Mammary epithelial cell (primary cell): ENCODE results near the gene GNAS.

Experiments used
- EZH2 ChIP-seq: IDR thresholded peaks from 2 replicates; pipeline ENCODE4 v1.6.1; 2012; ENCODE audit warnings: low read length, inconsistent platforms, borderline replicate concordance
- TF ChIP-seq, protein P1 (sequence below), 2 donors: IDR thresholded peaks in 1 of 2; conservative IDR thresholded peaks in 1 of 2; 2 replicates each; pipeline ENCODE4 v1.5.1; 2011 to 2012; ENCODE audit warnings: inconsistent platforms in 2 of 2, low read length in 2 of 2, mild to moderate bottlenecking in 2 of 2, control low read depth in 1 of 2, low read depth in 1 of 2; ENCODE audit not compliant: insufficient read depth in 1 of 2; ENCODE audit errors: extremely low read depth in 1 of 2

DNA sequence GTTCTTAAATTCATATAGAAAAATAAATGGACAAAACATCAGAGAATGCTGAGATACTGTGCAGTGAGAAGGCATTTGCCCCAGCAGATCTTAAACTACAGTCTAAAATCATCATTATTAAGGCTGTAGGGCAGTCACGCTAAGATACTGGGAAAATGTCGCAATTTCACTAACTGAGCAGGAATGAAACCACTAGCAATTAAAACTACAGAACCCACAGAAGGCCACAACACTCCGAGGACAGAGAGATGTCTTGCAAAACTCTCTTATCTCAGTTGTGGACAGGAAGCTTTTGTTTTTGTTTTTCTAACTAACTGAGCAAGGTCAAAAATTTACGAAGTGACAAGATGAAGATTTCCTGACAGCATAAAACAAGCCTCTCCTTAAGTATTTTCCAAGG, 20.1 kb upstream of the GNAS start:
- no peak for TF ChIP-seq EZH2
- TF ChIP-seq, protein P1, sequence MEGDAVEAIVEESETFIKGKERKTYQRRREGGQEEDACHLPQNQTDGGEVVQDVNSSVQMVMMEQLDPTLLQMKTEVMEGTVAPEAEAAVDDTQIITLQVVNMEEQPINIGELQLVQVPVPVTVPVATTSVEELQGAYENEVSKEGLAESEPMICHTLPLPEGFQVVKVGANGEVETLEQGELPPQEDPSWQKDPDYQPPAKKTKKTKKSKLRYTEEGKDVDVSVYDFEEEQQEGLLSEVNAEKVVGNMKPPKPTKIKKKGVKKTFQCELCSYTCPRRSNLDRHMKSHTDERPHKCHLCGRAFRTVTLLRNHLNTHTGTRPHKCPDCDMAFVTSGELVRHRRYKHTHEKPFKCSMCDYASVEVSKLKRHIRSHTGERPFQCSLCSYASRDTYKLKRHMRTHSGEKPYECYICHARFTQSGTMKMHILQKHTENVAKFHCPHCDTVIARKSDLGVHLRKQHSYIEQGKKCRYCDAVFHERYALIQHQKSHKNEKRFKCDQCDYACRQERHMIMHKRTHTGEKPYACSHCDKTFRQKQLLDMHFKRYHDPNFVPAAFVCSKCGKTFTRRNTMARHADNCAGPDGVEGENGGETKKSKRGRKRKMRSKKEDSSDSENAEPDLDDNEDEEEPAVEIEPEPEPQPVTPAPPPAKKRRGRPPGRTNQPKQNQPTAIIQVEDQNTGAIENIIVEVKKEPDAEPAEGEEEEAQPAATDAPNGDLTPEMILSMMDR (conservative IDR thresholded peaks at IDR 0.05 in 1 of 2, IDR thresholded peaks at IDR 0.05 in 1 of 2; ENCODE audit: extremely low read depth in 1 of 2, insufficient read depth in 1 of 2, low read depth in 1 of 2, low read length in 2 of 2): no peak
